ENCODE measurements around the gene MICAL3.

DNA sequence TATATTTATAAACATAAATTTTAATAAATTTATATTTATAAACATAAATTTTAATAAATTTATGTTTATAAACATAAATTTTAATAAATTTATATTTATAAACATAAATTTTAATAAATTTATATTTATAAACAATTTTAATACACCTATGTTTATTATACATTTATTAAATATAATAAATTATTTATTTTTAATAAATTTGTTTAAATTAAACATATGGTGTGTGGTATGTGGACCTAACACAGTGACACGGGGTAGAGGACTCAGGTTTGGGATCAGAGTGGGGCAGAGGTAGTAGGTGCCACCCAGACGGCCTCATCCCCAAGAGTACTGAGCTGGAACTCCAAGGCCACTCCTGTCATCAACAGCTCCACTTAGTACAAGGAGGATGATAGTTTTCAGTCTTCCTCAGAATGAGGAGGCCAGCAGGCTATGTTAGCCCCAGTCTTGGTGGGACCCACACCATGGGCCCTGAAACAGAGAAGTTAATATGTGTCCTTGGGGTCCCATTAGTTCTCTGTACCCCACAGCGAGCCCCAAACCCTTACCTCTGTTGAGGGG, 203.4 kb downstream of the MICAL3 start:
- TF ChIP-seq ZNF274 (IDR thresholded peaks at IDR 0.05; ENCODE audit: low read depth, low read length), result no peak
- no peak for TF ChIP-seq YY1 (IDR thresholded peaks at IDR 0.05; ENCODE audit: insufficient read depth, insufficient read length)
- TF ChIP-seq SUZ12 (IDR thresholded peaks at IDR 0.05; ENCODE audit: extremely low read depth, insufficient read depth, insufficient read length), result no peak

Data from NT2/D1 (cell line).